Inferior parietal cortex (tissue), 1 donor: ENCODE results near the gene BACH2.
"Not testable (repeated sequence)": the region's sequence is repeated elsewhere in the genome, so short reads cannot be mapped to it uniquely, and the experiment has no call there.

Source experiments
- DNase-seq: peaks from one replicate; pipeline ENCODE4 v3.0.0-alpha.2; 2016; ENCODE audit errors: extremely low spot score

Gene BACH2

GRCh38 chr6:90124874-90125510 lies 171.7 kb downstream of the BACH2 start:
- no peak for DNase-seq

- no peak for DNase-seq
Observed at GRCh38 chr6:90123831-90124230, 172.8 kb downstream of the BACH2 start.

- DNase-seq: no peak
Observed at GRCh38 chr6:90121982-90122381, 174.7 kb downstream of the BACH2 start.

GRCh38 chr6:90120327-90120726 lies 176.3 kb downstream of the BACH2 start:
- DNase-seq: no peak

GRCh38 chr6:90119618-90120017 lies 177.0 kb downstream of the BACH2 start:
- DNase-seq: no peak

- no peak for DNase-seq
Observed at GRCh38 chr6:90118581-90118980, 178.1 kb downstream of the BACH2 start.

GRCh38 chr6:90118069-90118468 lies 178.6 kb downstream of the BACH2 start:
- no peak for DNase-seq

GRCh38 chr6:90116126-90116525 lies 180.5 kb downstream of the BACH2 start:
- not testable (repeated sequence) for DNase-seq

GRCh38 chr6:90113389-90113788 lies 183.3 kb downstream of the BACH2 start:
- no peak for DNase-seq

GRCh38 chr6:90111387-90111786 lies 185.3 kb downstream of the BACH2 start:
- DNase-seq: no peak

GRCh38 chr6:90110971-90111370 lies 185.7 kb downstream of the BACH2 start:
- no peak for DNase-seq

GRCh38 chr6:90109141-90109540 lies 187.5 kb downstream of the BACH2 start:
- DNase-seq: no peak

- DNase-seq: no peak
Observed at GRCh38 chr6:90107771-90108282, 188.8 kb downstream of the BACH2 start.

GRCh38 chr6:90107371-90107770 lies 189.3 kb downstream of the BACH2 start:
- no peak for DNase-seq

GRCh38 chr6:90106449-90106848 lies 190.2 kb downstream of the BACH2 start:
- no peak for DNase-seq

GRCh38 chr6:90105506-90106170 lies 191.0 kb downstream of the BACH2 start:
- no peak for DNase-seq

- DNase-seq: no peak
Observed at GRCh38 chr6:90103056-90103800, 193.4 kb downstream of the BACH2 start.

GRCh38 chr6:90101403-90101802 lies 195.2 kb downstream of the BACH2 start:
- DNase-seq: no peak

- DNase-seq: no peak
Observed at GRCh38 chr6:90100059-90100665, 196.5 kb downstream of the BACH2 start.

GRCh38 chr6:90098627-90099026 lies 198.0 kb downstream of the BACH2 start:
- DNase-seq: no peak

- peak; percentile 76 for DNase-seq
Observed at GRCh38 chr6:90098001-90098531, 198.6 kb downstream of the BACH2 start.

GRCh38 chr6:90097356-90097755 lies 199.3 kb downstream of the BACH2 start:
- no peak for DNase-seq
